Large intestine (tissue), 3 donors: ENCODE data around the gene STXBP1. TPM values are rescaled to one million over a fixed set of nuclear protein-coding genes. Genes with fewer than 3 reads are reported as not detected.
A peak's percentile ranks its signal among the peaks of the same experiment; 100 is the strongest.

Experiments used
- DNase-seq, 2 donors: peaks; one replicate each; pipeline versions ENCODE4 v3.0.0 to v3.0.0-alpha.2; 2013
- H3K27ac ChIP-seq: one replicate; pipeline ENCODE4 v1.5.1; 2013; ENCODE audit warnings: low read length
- H3K27me3 ChIP-seq: 2 replicates; pipeline ENCODE4 v1.6.1; 2013; ENCODE audit warnings: low read length; ENCODE audit not compliant: control insufficient read depth, insufficient read depth
- H3K36me3 ChIP-seq: 2 replicates; pipeline ENCODE4 v1.6.1; 2013; ENCODE audit warnings: low read length; ENCODE audit not compliant: control insufficient read depth, insufficient read depth
- H3K4me1 ChIP-seq: one replicate; pipeline ENCODE4 v1.6.1; 2013; ENCODE audit warnings: low read length; ENCODE audit not compliant: control insufficient read depth, insufficient read depth
- H3K4me3 ChIP-seq: one replicate; pipeline ENCODE4 v1.5.1; 2013; ENCODE audit warnings: low read length
- H3K9me3 ChIP-seq: one replicate; pipeline ENCODE4 v1.6.1; 2013; ENCODE audit warnings: mild to moderate bottlenecking, low read depth, low read length, moderate library complexity; ENCODE audit not compliant: control insufficient read depth
- WGBS: methylation state at CpG from one replicate; pipeline ENCODE4 v1.1.5; 2013; ENCODE audit warnings: low lambda C conversion rate; ENCODE audit not compliant: insufficient coverage; 5-methylcytosine and 5-hydroxymethylcytosine counted together
- polyA plus RNA-seq: library from polyadenylated mRNA; unstranded; fragments of 120-200 nt; gene quantifications from one replicate; pipeline ENCODE4 v1.2.1, GENCODE V29; 2013

STXBP1 gene
- polyA plus RNA-seq, 1 donor = 32.2 TPM

- peak; percentile 95 to 98 for DNase-seq
- no peaks in the 10 kb centered on the region for H3K27me3 ChIP-seq
- no CpG with 5 or more reads among the region's 65 CpGs for WGBS
- H3K27ac ChIP-seq = peak within 1 kb of the TSS; percentile 62
- peaks cover 9% of the 10 kb centered on the region for H3K4me1 ChIP-seq
- no peaks in the 10 kb centered on the region for H3K9me3 ChIP-seq
- no peaks in the 10 kb centered on the region for H3K36me3 ChIP-seq
- peak within 1 kb of the TSS; percentile 95 for H3K4me3 ChIP-seq
These were observed 103.6 kb downstream of the STXBP1 start, which contains the start of the genes PTRH1 and TTC16 for GRCh38 chr9:127715470-127716337. Gene PTRH1 (minus strand): TSS chr9:127715663. CDS start chr9:127715639, 24 bp downstream. Gene TTC16 (plus strand): TSS chr9:127716079. CDS start chr9:127716146, 67 bp downstream.

GRCh38 chr9:127716412-127716811, 104.3 kb downstream of the STXBP1 start:
- Histone ChIP-seq H3K27ac (no peak overlapping the region), H3K4me1 (peaks cover 9% of the 10 kb centered on the region), H3K36me3 (no peaks in the 10 kb centered on the region), H3K27me3 (no peaks in the 10 kb centered on the region), H3K9me3 (no peaks in the 10 kb centered on the region), H3K4me3 (no peak overlapping the region)
- no peak for DNase-seq
- WGBS = no CpG with 5 or more reads among the region's 9 CpGs

GRCh38 chr9:127717766-127718165, 105.7 kb downstream of the STXBP1 start:
- H3K27ac ChIP-seq = no peak overlapping the region
- no peaks in the 10 kb centered on the region for H3K27me3 ChIP-seq
- H3K36me3 ChIP-seq = no peaks in the 10 kb centered on the region
- DNase-seq = no peak
- 94% methylated on average over 3 of the region's 5 CpGs for WGBS
- H3K9me3 ChIP-seq = no peaks in the 10 kb centered on the region
- H3K4me3 ChIP-seq = no peak overlapping the region
- H3K4me1 ChIP-seq = peaks cover 9% of the 10 kb centered on the region

- no peak for DNase-seq
- Histone ChIP-seq H3K4me1 (peaks cover 4% of the 10 kb centered on the region), H3K36me3 (no peaks in the 10 kb centered on the region)
These were observed 108.2 kb downstream of the STXBP1 start for GRCh38 chr9:127720031-127720864.

GRCh38 chr9:127720865-127721227, 108.8 kb downstream of the STXBP1 start:
- no peaks in the 10 kb centered on the region for H3K27me3 ChIP-seq
- H3K9me3 ChIP-seq = peaks cover 3% of the 10 kb centered on the region
- H3K27ac ChIP-seq = no peak overlapping the region
- H3K4me1 ChIP-seq = peaks cover 4% of the 10 kb centered on the region
- no peak for DNase-seq
- H3K4me3 ChIP-seq = no peak overlapping the region
- no peaks in the 10 kb centered on the region for H3K36me3 ChIP-seq

More at GRCh38 chr9:127720031-127720864, 108.2 kb downstream of the STXBP1 start:
- no CpG with 5 or more reads among the region's 12 CpGs for WGBS
- Histone ChIP-seq H3K27me3 (no peaks in the 10 kb centered on the region), H3K9me3 (peaks cover 3% of the 10 kb centered on the region), H3K4me3 (no peak overlapping the region), H3K27ac (no peak overlapping the region)

- Histone ChIP-seq H3K9me3 (peaks cover 3% of the 10 kb centered on the region), H3K27me3 (no peaks in the 10 kb centered on the region), H3K4me3 (no peak overlapping the region), H3K4me1 (no peaks in the 10 kb centered on the region), H3K36me3 (no peaks in the 10 kb centered on the region), H3K27ac (no peak overlapping the region)
- no CpG with 5 or more reads among the region's 11 CpGs for WGBS
- DNase-seq = no peak
These were observed 109.3 kb downstream of the STXBP1 start for GRCh38 chr9:127721391-127721821.

- WGBS = no CpG with 5 or more reads among the region's 12 CpGs
- no peak overlapping the region for H3K27ac ChIP-seq
- DNase-seq = no peak
These were observed 110.1 kb downstream of the STXBP1 start for GRCh38 chr9:127722055-127722745.

GRCh38 chr9:127723013-127723412, 110.9 kb downstream of the STXBP1 start:
- DNase-seq = no peak
- Histone ChIP-seq H3K36me3 (no peaks in the 10 kb centered on the region), H3K9me3 (peaks cover 3% of the 10 kb centered on the region), H3K4me3 (no peak overlapping the region), H3K27ac (no peak overlapping the region), H3K27me3 (no peaks in the 10 kb centered on the region), H3K4me1 (no peaks in the 10 kb centered on the region)
- no CpG with 5 or more reads among the region's 13 CpGs for WGBS

More at GRCh38 chr9:127722055-127722745, 110.1 kb downstream of the STXBP1 start:
- no peaks in the 10 kb centered on the region for H3K27me3 ChIP-seq
- no peaks in the 10 kb centered on the region for H3K4me1 ChIP-seq
- H3K9me3 ChIP-seq = peaks cover 3% of the 10 kb centered on the region
- H3K4me3 ChIP-seq = no peak overlapping the region
- no peaks in the 10 kb centered on the region for H3K36me3 ChIP-seq

GRCh38 chr9:127723444-127723843, 111.4 kb downstream of the STXBP1 start:
- H3K4me3 ChIP-seq = no peak overlapping the region
- H3K27me3 ChIP-seq = no peaks in the 10 kb centered on the region
- no CpG with 5 or more reads among the region's 5 CpGs for WGBS
- H3K36me3 ChIP-seq = no peaks in the 10 kb centered on the region
- no peaks in the 10 kb centered on the region for H3K4me1 ChIP-seq
- peaks cover 3% of the 10 kb centered on the region for H3K9me3 ChIP-seq
- no peak overlapping the region for H3K27ac ChIP-seq
- DNase-seq = no peak

- Histone ChIP-seq H3K27me3 (no peaks in the 10 kb centered on the region), H3K36me3 (no peaks in the 10 kb centered on the region), H3K4me3 (no peak overlapping the region), H3K27ac (no peak overlapping the region), H3K9me3 (peaks cover 3% of the 10 kb centered on the region), H3K4me1 (no peaks in the 10 kb centered on the region)
- WGBS = no CpG with 5 or more reads among the region's 23 CpGs
- DNase-seq = no peak
These were observed 111.9 kb downstream of the STXBP1 start for GRCh38 chr9:127724012-127724411.
